ENCODE measurements around the gene TMEM131L. TPM values are rescaled to one million over a fixed set of nuclear protein-coding genes. Genes with fewer than 3 reads are reported as not detected.
"Not testable (repeated sequence)": the region's sequence is repeated elsewhere in the genome, so short reads cannot be mapped to it uniquely, and the experiment has no call there.

The TMEM131L gene
- total RNA-seq, 1 experiment from 2014 or later = 19.7 TPM

- POLR2A ChIA-PET; H3K9ac ChIP-seq (ENCODE audit: low read length); H3K27ac ChIP-seq (ENCODE audit: low read depth, low read length); CTCF ChIA-PET; H4K20me1 ChIP-seq (ENCODE audit: insufficient read depth); H3K27me3 ChIP-seq (ENCODE audit: insufficient read depth, low read length); H3K36me3 ChIP-seq (ENCODE audit: control insufficient read depth in 1 of 2, insufficient read depth in 2 of 2, low read length in 2 of 2); RAD21 ChIA-PET (ENCODE audit: low non-redundant PET in 1 of 2, low total read pairs in 2 of 2, uncharacterized antibody in 2 of 2, unreplicated experiment in 2 of 2); BruUV-seq (replicated peaks); intact Hi-C loops (cut with micrococcal nuclease); H3K4me3 ChIP-seq (replicated peaks in 1 of 2; ENCODE audit: low read depth in 1 of 2, low read length in 2 of 2); H3K9me3 ChIP-seq (ENCODE audit: control insufficient read depth in 1 of 2, insufficient read depth in 1 of 2, low read depth in 1 of 2, low read length in 2 of 2); H3K79me2 ChIP-seq (ENCODE audit: insufficient read depth, low read length); H3K9me2 ChIP-seq (ENCODE audit: insufficient read depth): not testable (repeated sequence)
- peak overlapping the region; percentile 59 for H3K4me2 ChIP-seq (ENCODE audit: low read length)
- DNase-seq (ENCODE audit: low read depth, low spot score) = peak; percentile 42
- peak overlapping the region; percentile 74 for H2AFZ ChIP-seq (ENCODE audit: low read depth, low read length, poor library complexity, severe bottlenecking)
- H3K4me1 ChIP-seq (ENCODE audit: control insufficient read depth in 1 of 2, insufficient read depth in 2 of 2, low read length in 2 of 2) = peaks cover 13 to 23% of the 10 kb centered on the region in 2 experiments
- ATAC-seq = peak; percentile 88
- TF ChIP-seq JUND (IDR thresholded peaks at IDR 0.05) = peak; percentile 64
- TF ChIP-seq CBX3 (IDR thresholded peaks at IDR 0.05; ENCODE audit: low read depth) = 0 out of 2 replicates have a peak, but pooled peaks have one; percentile 51
- peak; percentile 32; the same call in 1 of the 2 replicates for TF ChIP-seq SP1 (IDR thresholded peaks at IDR 0.05; ENCODE audit: low read depth)
- peak; percentile 42; the same call in 1 of the 2 replicates for TF ChIP-seq MAX (IDR thresholded peaks at IDR 0.05)
- peak; percentile 62 for TF ChIP-seq FOSL1 (IDR thresholded peaks at IDR 0.05; ENCODE audit: low read depth)
These were observed 15.0 kb upstream of the TMEM131L start for GRCh38 chr4:153451145-153451544.

- RAD21 ChIA-PET (ENCODE audit: low non-redundant PET in 1 of 2, low total read pairs in 2 of 2, uncharacterized antibody in 2 of 2, unreplicated experiment in 2 of 2) = no interaction called here
- CTCF ChIA-PET = no interaction called here
- H3K36me3 ChIP-seq (ENCODE audit: control insufficient read depth in 1 of 2, insufficient read depth in 2 of 2, low read length in 2 of 2) = no peaks in the 10 kb centered on the region
- H4K20me1 ChIP-seq (ENCODE audit: insufficient read depth) = no peaks in the 10 kb centered on the region
- no TSS peak for BruUV-seq (replicated peaks)
- peaks cover 13 to 23% of the 10 kb centered on the region in 2 experiments for H3K4me1 ChIP-seq (ENCODE audit: control insufficient read depth in 1 of 2, insufficient read depth in 2 of 2, low read length in 2 of 2)
- POLR2A ChIA-PET = no interaction called here
- intact Hi-C loops (cut with micrococcal nuclease) = no loop called here
- no peak overlapping the region for H3K4me2 ChIP-seq (ENCODE audit: low read length)
- no peaks in the 10 kb centered on the region for H3K9me2 ChIP-seq (ENCODE audit: insufficient read depth)
- H3K79me2 ChIP-seq (ENCODE audit: insufficient read depth, low read length) = no peaks in the 10 kb centered on the region
- H3K9ac ChIP-seq (ENCODE audit: low read length) = no peak overlapping the region
- no peaks in the 10 kb centered on the region for H3K27me3 ChIP-seq (ENCODE audit: insufficient read depth, low read length)
- TF ChIP-seq CTCF (IDR thresholded peaks at IDR 0.05 in 2 of 3, conservative IDR thresholded peaks at IDR 0.05 in 1 of 3; ENCODE audit: borderline replicate concordance in 1 of 3, insufficient read depth in 1 of 3, low read depth in 2 of 3, low read length in 2 of 3) (no peak), CBX3 (IDR thresholded peaks at IDR 0.05; ENCODE audit: low read depth) (no peak), SIN3A (IDR thresholded peaks at IDR 0.05; ENCODE audit: low read depth) (no peak), MAX (IDR thresholded peaks at IDR 0.05) (no peak), EZH2 (IDR thresholded peaks at IDR 0.05) (no peak), FOSL1 (IDR thresholded peaks at IDR 0.05; ENCODE audit: low read depth) (no peak), RAD21 (IDR thresholded peaks at IDR 0.05; ENCODE audit: low read depth) (no peak), POLR2A (IDR thresholded peaks at IDR 0.05; ENCODE audit: borderline replicate concordance, extremely low read depth, insufficient read depth, insufficient read length) (no peak), YY1 (IDR thresholded peaks at IDR 0.05; ENCODE audit: extremely low read depth, insufficient replicate concordance, low read depth, low read length) (no peak), CEBPB (IDR thresholded peaks at IDR 0.05; ENCODE audit: low read depth) (no peak), ATF3 (IDR thresholded peaks at IDR 0.05) (no peak), EGR1 (IDR thresholded peaks at IDR 0.05; ENCODE audit: low read depth) (no peak)
- ATAC-seq (no peak), DNase-seq (ENCODE audit: low read depth, low spot score) (no peak)
- no peak overlapping the region for H2AFZ ChIP-seq (ENCODE audit: low read depth, low read length, poor library complexity, severe bottlenecking)
- no peaks in the 10 kb centered on the region for H3K9me3 ChIP-seq (ENCODE audit: control insufficient read depth in 1 of 2, insufficient read depth in 1 of 2, low read depth in 1 of 2, low read length in 2 of 2)
- H3K4me3 ChIP-seq (replicated peaks in 1 of 2; ENCODE audit: low read depth in 1 of 2, low read length in 2 of 2) = no peak overlapping the region
- no peak overlapping the region for H3K27ac ChIP-seq (ENCODE audit: low read depth, low read length)
These were observed 14.1 kb upstream of the TMEM131L start for GRCh38 chr4:153451911-153452657.
